K562 (cell line): ENCODE results near the gene GJD2. TPM values are rescaled to one million over a fixed set of nuclear protein-coding genes. Genes with fewer than 3 reads are reported as not detected.

Source experiments
- ATAC-seq: fragments of 200-7000 bp; cut with Tn5 transposase; 3 replicates; pipeline ENCODE4 v1.9.1; 2020; ENCODE audit warnings: moderate library complexity
- BruUV-seq: library from RNA; stranded (reverse); fragments of 400-500 nt; replicated peaks from 2 replicates; lab custom pipeline; 2021; lab: Mats Ljungman, UMichigan
- CTCF ChIA-PET: fragments of 300-600 bp; formaldehyde crosslinking; extraction: SDS; loops from one replicate; lab custom pipeline; 2021; ENCODE audit warnings: low intra/inter-chr PET ratio; lab: Yijun Ruan, JAX
- POLR2A ChIA-PET: fragments of 300-600, 350-650 bp; sonication (Branson Sonifier 250); formaldehyde crosslinking; extraction: SDS; loops from one replicate; lab custom pipeline; 2021; ENCODE audit warnings: antibody characterized with exemption, inconsistent platforms; lab: Yijun Ruan, JAX
- DNase-seq, 4 experiments: peaks; one replicate each; pipeline versions ENCODE4 v3.0.0 to v3.0.0-alpha.2; 2011 to 2018; ENCODE audit warnings: low spot score in 3 of 4, mixed read lengths in 3 of 4; ENCODE audit errors: extremely low read depth in 1 of 4
- FAIRE-seq: peaks from 2 replicates; lab custom pipeline; 2011; peaks lifted over from hg19 to GRCh38; lab: Jason Lieb, UNC
- H2AFZ ChIP-seq: 2 replicates; pipeline ENCODE4 v1.6.0; 2011; ENCODE audit warnings: low read depth, low read length, control low read depth, inconsistent platforms
- H3K27ac ChIP-seq: fragments of 200-600 bp; 3 replicates; pipeline ENCODE4 v1.8.0; 2011; ENCODE audit warnings: low read depth, mild to moderate bottlenecking, control low read depth, inconsistent platforms, low read length, moderate library complexity, mixed read lengths; ENCODE audit errors: extremely low read depth
- H3K27me3 ChIP-seq, 2 experiments: fragments of 300-600 bp in 1 of 2; 2 replicates in 1 of 2; 3 replicates in 1 of 2; pipeline versions ENCODE4 v1.6.0 to v1.8.0; 2011; ENCODE audit warnings: inconsistent platforms in 2 of 2, low read length in 2 of 2, mild to moderate bottlenecking in 1 of 2, mixed read lengths in 1 of 2, moderate library complexity in 1 of 2; ENCODE audit not compliant: control insufficient read depth in 2 of 2, insufficient read depth in 2 of 2
- H3K36me3 ChIP-seq: fragments of 300-600 bp; 3 replicates; pipeline ENCODE4 v1.8.0; 2011; ENCODE audit warnings: mild to moderate bottlenecking, low read length, inconsistent platforms; ENCODE audit not compliant: control insufficient read depth, insufficient read depth
- H3K4me1 ChIP-seq, 2 experiments: fragments of 200-600 bp in 1 of 2; replicated peaks in 1 of 2; 2 replicates in 1 of 2; 3 replicates in 1 of 2; pipeline versions ENCODE4 v1.5.1 to v1.8.0; 2011; ENCODE audit warnings: inconsistent platforms in 2 of 2, low read length in 2 of 2, mild to moderate bottlenecking in 1 of 2, mixed read lengths in 1 of 2, moderate library complexity in 1 of 2; ENCODE audit not compliant: control insufficient read depth in 2 of 2, insufficient read depth in 2 of 2
- H3K4me2 ChIP-seq: 2 replicates; pipeline ENCODE4 v1.6.1; 2011; ENCODE audit warnings: low read length, control low read depth, inconsistent platforms, mixed read lengths; ENCODE audit not compliant: insufficient read depth
- H3K4me3 ChIP-seq: fragments of 200-600 bp; sonication (generic), shearing (Covaris generic); 2 replicates; pipeline ENCODE4 v1.5.1; 2016; ENCODE audit warnings: control low read depth, inconsistent platforms
- H3K79me2 ChIP-seq: fragments of 200-600 bp; 3 replicates; pipeline ENCODE4 v1.8.0; 2011; ENCODE audit warnings: low read length, inconsistent platforms; ENCODE audit not compliant: control insufficient read depth, insufficient read depth
- H3K9ac ChIP-seq, 2 experiments: 2 replicates each; pipeline versions ENCODE4 v1.6.0 to v1.6.1; 2011; ENCODE audit warnings: low read depth in 2 of 2, low read length in 2 of 2, control low read depth in 1 of 2, inconsistent platforms in 1 of 2, mild to moderate bottlenecking in 1 of 2, mixed read lengths in 1 of 2; ENCODE audit not compliant: insufficient read depth in 1 of 2
- H3K9me1 ChIP-seq: one replicate; pipeline ENCODE4 v1.6.0; 2011; ENCODE audit warnings: inconsistent platforms, mild to moderate bottlenecking, low read length, moderate library complexity; ENCODE audit not compliant: control insufficient read depth, insufficient read depth
- H3K9me3 ChIP-seq: replicated peaks from 2 replicates; pipeline ENCODE4 v1.5.1; 2011; ENCODE audit warnings: low read depth, low read length, inconsistent platforms; ENCODE audit not compliant: control insufficient read depth, insufficient read depth
- H4K20me1 ChIP-seq: replicated peaks from 2 replicates; pipeline ENCODE4 v1.6.1; 2011; ENCODE audit warnings: low read length, inconsistent platforms, mixed read lengths; ENCODE audit not compliant: control insufficient read depth, insufficient read depth
- ARID4B ChIP-seq: sonication (generic); formaldehyde crosslinking; IDR thresholded peaks from 2 replicates; pipeline ENCODE4 v1.8.0; 2022; ENCODE audit warnings: mild to moderate bottlenecking, missing genetic modification reagents
- ASH1L ChIP-seq: fragments of 450-650 bp; IDR thresholded peaks from 2 replicates; pipeline ENCODE4 v1.6.1; 2018; ENCODE audit warnings: borderline replicate concordance, mild to moderate bottlenecking, low read depth; ENCODE audit not compliant: partially characterized antibody
- EP300 ChIP-seq: IDR thresholded peaks from 2 replicates; pipeline ENCODE4 v1.6.1; 2012; ENCODE audit warnings: low read length, improper control_type of control experiment
- HIVEP1 ChIP-seq: fragments of 250-450 bp; sonication (Bioruptor Pico); IDR thresholded peaks from 2 replicates; pipeline ENCODE4 v1.4.0; 2020; ENCODE audit warnings: mild to moderate bottlenecking
- RBM39 ChIP-seq: fragments of 200-400 bp; formaldehyde crosslinking; optimal IDR thresholded peaks from 2 replicates; pipeline ENCODE3; 2018; ENCODE audit warnings: low read depth, low read length
- TAF1 ChIP-seq: IDR thresholded peaks from 2 replicates; pipeline ENCODE4 v1.6.1; 2011; ENCODE audit warnings: mild to moderate bottlenecking, low read length, moderate library complexity; ENCODE audit not compliant: insufficient read depth, control insufficient read depth, severe bottlenecking; ENCODE audit errors: extremely low read depth
- WGBS: fragments of 100-300 bp; shearing (Covaris generic); methylation state at CpG from one replicate; pipeline ENCODE4 v1.1.6; 2016; ENCODE audit warnings: low coverage, mixed read lengths; ENCODE audit not compliant: insufficient coverage; ENCODE audit errors: missing lambda C conversion rate; 5-methylcytosine and 5-hydroxymethylcytosine counted together
- in situ Hi-C: fragments of 300-500 bp; cut with MboI; formaldehyde crosslinking; loops from 4 replicates; pipeline ENCODE4 v1.15.0; 2018; ENCODE audit warnings: inconsistent platforms, mixed read lengths
- intact Hi-C: fragments of 100-400 bp; cut with micrococcal nuclease; formaldehyde crosslinking; loops from 2 replicates; pipeline ENCODE4 v1.14.2; 2022
- polyA plus RNA-seq, 8 experiments: library from polyadenylated mRNA; depleted of rRNA in 4 of 8; stranded (reverse) in 5 of 8; unstranded in 3 of 8; fragments of >200 nt; fragmentation: Nextera tagmentation in 2 of 8; fragmentation: Illumina TruSeq in 1 of 8; extraction: Ambion mirVana in 2 of 8; extraction: Trizol in 1 of 8; gene quantifications; 2 replicates each; pipeline versions ENCODE4 v1.2.1 to v1.2.3, GENCODE V29; 2011 to 2014; ENCODE audit warnings: inconsistent platforms in 1 of 8, missing spikeins in 1 of 8
- total RNA-seq, 7 experiments: library from RNA; depleted of rRNA in 6 of 7; stranded (reverse); fragments of >200 nt in 6 of 7; fragmentation: Illumina TruSeq in 2 of 7; extraction: Trizol in 2 of 7; gene quantifications; 2 replicates each; pipeline versions ENCODE4 v1.2.1 to v1.2.3, GENCODE V29; 2011 to 2021; ENCODE audit warnings: low replicate concordance in 1 of 7
- TF ChIP-seq, protein P1 (sequence below): fragments of 250-450 bp; sonication (Bioruptor Pico); IDR thresholded peaks from 2 replicates; pipeline ENCODE4 v1.4.0; 2020

The GJD2 gene
- total and polyA plus RNA-seq, 9 of the 15 experiments (the other 6 are each of a cell fraction or from before 2014, with no cell fraction given): not detected

DNA sequence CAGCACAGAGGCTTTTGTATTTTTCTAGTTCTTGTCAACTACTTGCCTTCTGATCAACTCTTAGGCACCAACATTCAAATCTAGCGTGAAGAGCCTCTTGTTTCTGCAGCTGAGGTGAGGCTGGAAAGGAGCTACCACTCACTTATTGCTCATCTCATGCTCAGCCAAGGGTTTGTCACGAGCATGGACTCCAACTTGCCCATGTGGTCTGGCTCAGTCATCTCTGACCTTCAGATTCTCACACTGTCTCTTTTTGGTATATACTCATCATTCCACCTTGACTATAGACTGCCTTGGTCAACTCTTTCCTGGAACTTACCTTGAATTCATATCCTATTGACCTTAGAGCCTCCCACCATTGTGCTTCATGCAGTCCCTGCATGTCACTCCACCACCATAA, 5.2 kb upstream of the GJD2 start:
- ATAC-seq (no peak), DNase-seq (no peak), FAIRE-seq (no peak)
- Histone ChIP-seq H3K4me3 (no peak overlapping the region), H3K4me2 (no peak overlapping the region), H2AFZ (no peak overlapping the region), H3K9me3 (no peaks in the 10 kb centered on the region), H3K4me1 (peaks cover 0 to 2% of the 10 kb centered on the region in 2 experiments; a peak in 1 of 5 replicates), H3K36me3 (no peaks in the 10 kb centered on the region), H3K27me3 (peaks cover 18 to 25% of the 10 kb centered on the region in 2 experiments), H3K27ac (no peak overlapping the region), H3K9ac (no peak overlapping the region), H4K20me1 (no peaks in the 10 kb centered on the region), H3K9me1 (no peaks in the 10 kb centered on the region), H3K79me2 (no peaks in the 10 kb centered on the region)
- TF ChIP-seq HIVEP1 (no peak), TAF1 (no peak), EP300 (no peak), RBM39 (no peak), ASH1L (no peak), ARID4B (CRISPR knock-in tag) (no peak)
- TF ChIP-seq, protein P1, sequence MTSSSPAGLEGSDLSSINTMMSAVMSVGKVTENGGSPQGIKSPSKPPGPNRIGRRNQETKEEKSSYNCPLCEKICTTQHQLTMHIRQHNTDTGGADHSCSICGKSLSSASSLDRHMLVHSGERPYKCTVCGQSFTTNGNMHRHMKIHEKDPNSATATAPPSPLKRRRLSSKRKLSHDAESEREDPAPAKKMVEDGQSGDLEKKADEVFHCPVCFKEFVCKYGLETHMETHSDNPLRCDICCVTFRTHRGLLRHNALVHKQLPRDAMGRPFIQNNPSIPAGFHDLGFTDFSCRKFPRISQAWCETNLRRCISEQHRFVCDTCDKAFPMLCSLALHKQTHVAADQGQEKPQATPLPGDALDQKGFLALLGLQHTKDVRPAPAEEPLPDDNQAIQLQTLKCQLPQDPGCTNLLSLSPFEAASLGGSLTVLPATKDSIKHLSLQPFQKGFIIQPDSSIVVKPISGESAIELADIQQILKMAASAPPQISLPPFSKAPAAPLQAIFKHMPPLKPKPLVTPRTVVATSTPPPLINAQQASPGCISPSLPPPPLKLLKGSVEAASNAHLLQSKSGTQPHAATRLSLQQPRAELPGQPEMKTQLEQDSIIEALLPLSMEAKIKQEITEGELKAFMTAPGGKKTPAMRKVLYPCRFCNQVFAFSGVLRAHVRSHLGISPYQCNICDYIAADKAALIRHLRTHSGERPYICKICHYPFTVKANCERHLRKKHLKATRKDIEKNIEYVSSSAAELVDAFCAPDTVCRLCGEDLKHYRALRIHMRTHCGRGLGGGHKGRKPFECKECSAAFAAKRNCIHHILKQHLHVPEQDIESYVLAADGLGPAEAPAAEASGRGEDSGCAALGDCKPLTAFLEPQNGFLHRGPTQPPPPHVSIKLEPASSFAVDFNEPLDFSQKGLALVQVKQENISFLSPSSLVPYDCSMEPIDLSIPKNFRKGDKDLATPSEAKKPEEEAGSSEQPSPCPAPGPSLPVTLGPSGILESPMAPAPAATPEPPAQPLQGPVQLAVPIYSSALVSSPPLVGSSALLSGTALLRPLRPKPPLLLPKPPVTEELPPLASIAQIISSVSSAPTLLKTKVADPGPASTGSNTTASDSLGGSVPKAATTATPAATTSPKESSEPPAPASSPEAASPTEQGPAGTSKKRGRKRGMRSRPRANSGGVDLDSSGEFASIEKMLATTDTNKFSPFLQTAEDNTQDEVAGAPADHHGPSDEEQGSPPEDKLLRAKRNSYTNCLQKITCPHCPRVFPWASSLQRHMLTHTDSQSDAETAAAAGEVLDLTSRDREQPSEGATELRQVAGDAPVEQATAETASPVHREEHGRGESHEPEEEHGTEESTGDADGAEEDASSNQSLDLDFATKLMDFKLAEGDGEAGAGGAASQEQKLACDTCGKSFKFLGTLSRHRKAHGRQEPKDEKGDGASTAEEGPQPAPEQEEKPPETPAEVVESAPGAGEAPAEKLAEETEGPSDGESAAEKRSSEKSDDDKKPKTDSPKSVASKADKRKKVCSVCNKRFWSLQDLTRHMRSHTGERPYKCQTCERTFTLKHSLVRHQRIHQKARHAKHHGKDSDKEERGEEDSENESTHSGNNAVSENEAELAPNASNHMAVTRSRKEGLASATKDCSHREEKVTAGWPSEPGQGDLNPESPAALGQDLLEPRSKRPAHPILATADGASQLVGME: no peak
- 8% methylated on average over 2 of the region's 2 CpGs for WGBS
- in situ Hi-C loops: no loop called here
- ChIA-PET POLR2A (interaction anchor here (0.8 kb wide), 1 partner anchor 9 kb away, joined by 3 read pairs; no protein-coding TSS in a partner anchor), CTCF (no interaction called here)
- intact Hi-C loops: no loop called here
- BruUV-seq: no TSS peak
